ENCODE results near the gene CERT1. TPM values are rescaled to one million over a fixed set of nuclear protein-coding genes. Genes with fewer than 3 reads are reported as not detected.

The CERT1 gene
- total RNA-seq, 1 donor, result 50.3 TPM

DNA sequence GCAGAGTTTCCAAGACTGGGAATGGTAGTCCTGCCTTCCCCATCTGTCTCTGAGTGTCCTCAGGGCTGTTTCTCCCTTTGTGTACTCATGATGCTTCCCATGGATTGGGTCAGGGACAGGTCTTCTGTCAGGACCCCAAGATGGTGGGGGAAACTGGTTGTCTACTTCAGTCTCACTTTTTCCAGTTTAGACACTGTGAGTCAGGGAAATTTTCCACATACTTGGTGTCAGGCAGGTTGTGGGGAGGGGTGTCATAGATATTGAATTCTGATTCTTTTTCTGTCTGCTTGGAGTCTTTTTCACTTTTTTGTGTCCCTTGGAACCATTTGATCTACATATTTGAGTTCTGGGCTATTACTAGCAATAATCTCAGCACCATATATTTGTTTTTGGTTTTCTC, 10.6 kb upstream of the CERT1 start:
- Histone ChIP-seq H3K27ac (ENCODE audit: low read depth, low read length) (peak overlapping the region; percentile 51), H3K4me1 (ENCODE audit: insufficient read depth, low read length) (peaks cover 14% of the 10 kb centered on the region), H3K27me3 (ENCODE audit: insufficient read depth, low read length) (no peaks in the 10 kb centered on the region), H3K4me3 (ENCODE audit: insufficient read depth, low read length) (peak overlapping the region; percentile 5), H3K9me3 (ENCODE audit: low read depth, low read length) (peaks cover 4% of the 10 kb centered on the region), H3K36me3 (ENCODE audit: insufficient read depth, low read length) (peaks cover 5% of the 10 kb centered on the region), H3K79me2 (ENCODE audit: insufficient read depth, low read length) (peaks cover 89% of the 10 kb centered on the region), H3K4me2 (ENCODE audit: insufficient read depth, low read length) (no peak overlapping the region), H4K20me1 (ENCODE audit: insufficient read depth, low read length) (peaks cover 11% of the 10 kb centered on the region), H2AFZ (ENCODE audit: low read length) (no peak overlapping the region)
- DNase-seq (ENCODE audit: insufficient read length, low spot score, missing footprints), result no peak
- TF ChIP-seq, protein P1, sequence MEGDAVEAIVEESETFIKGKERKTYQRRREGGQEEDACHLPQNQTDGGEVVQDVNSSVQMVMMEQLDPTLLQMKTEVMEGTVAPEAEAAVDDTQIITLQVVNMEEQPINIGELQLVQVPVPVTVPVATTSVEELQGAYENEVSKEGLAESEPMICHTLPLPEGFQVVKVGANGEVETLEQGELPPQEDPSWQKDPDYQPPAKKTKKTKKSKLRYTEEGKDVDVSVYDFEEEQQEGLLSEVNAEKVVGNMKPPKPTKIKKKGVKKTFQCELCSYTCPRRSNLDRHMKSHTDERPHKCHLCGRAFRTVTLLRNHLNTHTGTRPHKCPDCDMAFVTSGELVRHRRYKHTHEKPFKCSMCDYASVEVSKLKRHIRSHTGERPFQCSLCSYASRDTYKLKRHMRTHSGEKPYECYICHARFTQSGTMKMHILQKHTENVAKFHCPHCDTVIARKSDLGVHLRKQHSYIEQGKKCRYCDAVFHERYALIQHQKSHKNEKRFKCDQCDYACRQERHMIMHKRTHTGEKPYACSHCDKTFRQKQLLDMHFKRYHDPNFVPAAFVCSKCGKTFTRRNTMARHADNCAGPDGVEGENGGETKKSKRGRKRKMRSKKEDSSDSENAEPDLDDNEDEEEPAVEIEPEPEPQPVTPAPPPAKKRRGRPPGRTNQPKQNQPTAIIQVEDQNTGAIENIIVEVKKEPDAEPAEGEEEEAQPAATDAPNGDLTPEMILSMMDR (IDR thresholded peaks at IDR 0.05; ENCODE audit: extremely low read depth, low read depth, low read length), result no peak

DNA sequence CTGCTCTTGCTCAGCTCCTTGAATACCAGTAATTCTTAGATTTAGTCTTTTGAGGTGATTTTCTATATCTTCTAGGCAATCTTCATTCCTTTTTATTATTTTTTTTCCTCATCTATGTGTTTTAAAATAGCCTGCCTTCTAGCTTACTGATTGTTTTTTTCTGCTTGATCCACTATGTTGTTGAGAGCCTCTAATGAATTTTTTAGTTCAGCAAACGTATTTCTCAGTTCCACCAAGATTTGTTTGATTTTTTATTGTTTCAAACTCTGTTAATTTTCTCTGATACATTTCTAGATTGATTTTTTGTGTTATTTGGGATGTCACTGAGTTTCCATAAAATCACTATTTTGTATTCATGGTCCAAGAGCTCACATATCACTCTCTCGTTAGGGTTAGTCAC, 9.8 kb upstream of the CERT1 start:
- peaks cover 4% of the 10 kb centered on the region for H3K9me3 ChIP-seq (ENCODE audit: low read depth, low read length)
- peaks cover 5% of the 10 kb centered on the region for H3K36me3 ChIP-seq (ENCODE audit: insufficient read depth, low read length)
- H3K4me2 ChIP-seq (ENCODE audit: insufficient read depth, low read length), result no peak overlapping the region
- peaks cover 14% of the 10 kb centered on the region for H3K4me1 ChIP-seq (ENCODE audit: insufficient read depth, low read length)
- H3K27ac ChIP-seq (ENCODE audit: low read depth, low read length), result no peak overlapping the region
- DNase-seq (ENCODE audit: insufficient read length, low spot score, missing footprints), result no peak
- no peak overlapping the region for H2AFZ ChIP-seq (ENCODE audit: low read length)
- H3K4me3 ChIP-seq (ENCODE audit: insufficient read depth, low read length), result no peak overlapping the region
- no peaks in the 10 kb centered on the region for H3K27me3 ChIP-seq (ENCODE audit: insufficient read depth, low read length)
- peaks cover 91% of the 10 kb centered on the region for H3K79me2 ChIP-seq (ENCODE audit: insufficient read depth, low read length)
- H4K20me1 ChIP-seq (ENCODE audit: insufficient read depth, low read length), result peaks cover 11% of the 10 kb centered on the region
- TF ChIP-seq, protein P1 (IDR thresholded peaks at IDR 0.05; ENCODE audit: extremely low read depth, low read depth, low read length), result no peak

DNA sequence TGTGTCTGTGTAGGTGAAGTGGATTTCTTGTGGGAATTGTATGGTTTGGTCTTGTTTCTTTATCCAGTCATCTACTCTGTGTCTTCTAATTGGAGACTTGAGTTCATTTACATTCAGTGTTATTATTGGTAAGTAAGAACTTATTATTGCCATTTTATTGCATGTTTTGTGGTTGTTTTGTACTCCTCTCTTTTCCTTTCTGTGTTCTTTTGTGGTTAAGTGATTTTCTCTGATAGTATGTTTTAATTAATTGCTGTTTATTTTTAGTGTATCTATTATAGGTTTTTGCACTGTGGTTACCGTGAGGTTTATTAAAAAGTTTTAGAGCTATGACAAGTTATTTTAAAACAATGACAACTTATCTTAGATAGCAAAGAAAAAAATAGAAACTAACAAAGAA, 8.3 kb upstream of the CERT1 start:
- peaks cover 91% of the 10 kb centered on the region for H3K79me2 ChIP-seq (ENCODE audit: insufficient read depth, low read length)
- TF ChIP-seq, protein P1 (IDR thresholded peaks at IDR 0.05; ENCODE audit: extremely low read depth, low read depth, low read length), result no peak
- no peak overlapping the region for H3K4me3 ChIP-seq (ENCODE audit: insufficient read depth, low read length)
- peaks cover 8% of the 10 kb centered on the region for H3K36me3 ChIP-seq (ENCODE audit: insufficient read depth, low read length)
- H3K4me1 ChIP-seq (ENCODE audit: insufficient read depth, low read length), result peaks cover 14% of the 10 kb centered on the region
- no peaks in the 10 kb centered on the region for H3K27me3 ChIP-seq (ENCODE audit: insufficient read depth, low read length)
- peaks cover 11% of the 10 kb centered on the region for H4K20me1 ChIP-seq (ENCODE audit: insufficient read depth, low read length)
- no peak overlapping the region for H3K27ac ChIP-seq (ENCODE audit: low read depth, low read length)
- no peak overlapping the region for H3K4me2 ChIP-seq (ENCODE audit: insufficient read depth, low read length)
- DNase-seq (ENCODE audit: insufficient read length, low spot score, missing footprints), result no peak
- H2AFZ ChIP-seq (ENCODE audit: low read length), result no peak overlapping the region
- peaks cover 4% of the 10 kb centered on the region for H3K9me3 ChIP-seq (ENCODE audit: low read depth, low read length)

DNA sequence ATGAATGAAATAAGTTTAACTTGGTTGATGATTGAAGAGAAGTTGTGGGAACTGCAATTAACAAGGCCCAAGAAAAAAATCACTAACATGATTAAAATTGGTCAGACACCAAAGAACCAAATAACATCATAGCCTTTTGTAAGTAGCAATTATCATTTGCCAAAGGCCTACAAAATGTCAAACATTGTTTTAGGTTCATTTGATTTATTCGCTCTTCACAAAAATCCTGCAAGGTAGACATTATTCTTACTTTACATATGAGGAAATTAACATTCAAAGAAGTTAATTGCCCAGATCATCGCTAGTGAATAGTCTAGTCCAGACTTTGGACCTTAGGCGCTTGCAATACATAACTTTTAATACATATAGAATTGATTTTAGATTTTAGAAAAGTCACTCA, 2.9 kb upstream of the CERT1 start:
- Histone ChIP-seq H3K27me3 (ENCODE audit: insufficient read depth, low read length) (no peaks in the 10 kb centered on the region), H3K4me1 (ENCODE audit: insufficient read depth, low read length) (peaks cover 18% of the 10 kb centered on the region), H3K36me3 (ENCODE audit: insufficient read depth, low read length) (peaks cover 4% of the 10 kb centered on the region), H2AFZ (ENCODE audit: low read length) (no peak overlapping the region), H3K9me3 (ENCODE audit: low read depth, low read length) (no peaks in the 10 kb centered on the region), H3K4me3 (ENCODE audit: insufficient read depth, low read length) (no peak overlapping the region), H3K79me2 (ENCODE audit: insufficient read depth, low read length) (peaks cover 95% of the 10 kb centered on the region), H3K27ac (ENCODE audit: low read depth, low read length) (no peak overlapping the region), H3K4me2 (ENCODE audit: insufficient read depth, low read length) (no peak overlapping the region), H4K20me1 (ENCODE audit: insufficient read depth, low read length) (peaks cover 15% of the 10 kb centered on the region)
- no peak for DNase-seq (ENCODE audit: insufficient read length, low spot score, missing footprints)
- TF ChIP-seq, protein P1 (IDR thresholded peaks at IDR 0.05; ENCODE audit: extremely low read depth, low read depth, low read length), result no peak
